Activated B cell treated with CpG ODN at 0.5 μM for 24 hours (primary cell): ENCODE data around the gene DNAJC15. TPM values are rescaled to one million over a fixed set of nuclear protein-coding genes. Genes with fewer than 3 reads are reported as not detected.
A peak's percentile ranks its signal among the peaks of the same experiment; 100 is the strongest.

Experiments
- ATAC-seq: fragments of 200-7000 bp; cut with Tn5 transposase; one replicate; pipeline ENCODE4 v1.10.0; 2021; ENCODE audit warnings: low read depth, mild to moderate bottlenecking, moderate library complexity
- CTCF ChIA-PET: fragments of 350-600 bp; sonication (Branson Sonifier 250); formaldehyde crosslinking; loops from one replicate; lab custom pipeline; 2021; ENCODE audit warnings: antibody characterized with exemption; lab: Charles Lee
- POLR2A ChIA-PET: fragments of 350-600 bp; sonication (Branson Sonifier 250); formaldehyde crosslinking; loops from one replicate; lab custom pipeline; 2021; ENCODE audit warnings: antibody characterized with exemption; lab: Charles Lee
- DNase-seq: peaks from one replicate; pipeline ENCODE4 v3.0.0; 2022
- H3K27ac Mint-ChIP-seq: one replicate; pipeline ENCODE4 v1.8.0; 2020; ENCODE audit warnings: mixed read lengths
- H3K27me3 Mint-ChIP-seq: one replicate; pipeline ENCODE4 v1.8.0; 2021; ENCODE audit warnings: mixed read lengths
- H3K36me3 Mint-ChIP-seq: one replicate; pipeline ENCODE4 v1.8.0; 2021; ENCODE audit warnings: low read depth, mixed read lengths
- H3K4me1 Mint-ChIP-seq: one replicate; pipeline ENCODE4 v1.8.0; 2021; ENCODE audit warnings: mixed read lengths
- H3K4me3 Mint-ChIP-seq: one replicate; pipeline ENCODE4 v1.8.0; 2020; ENCODE audit warnings: mild to moderate bottlenecking, mixed read lengths
- H3K9me3 Mint-ChIP-seq: one replicate; pipeline ENCODE4 v1.8.0; 2020; ENCODE audit warnings: mixed read lengths
- CTCF ChIP-seq: fragments of 200-600 bp; IDR thresholded peaks from one replicate; pipeline ENCODE4 v1.8.0; 2022; ENCODE audit warnings: antibody characterized with exemption, mild to moderate bottlenecking
- intact Hi-C: fragments of 100-400 bp; cut with micrococcal nuclease; formaldehyde crosslinking; loops from one replicate; pipeline ENCODE4 v1.15.1; 2024
- total RNA-seq: library from RNA; stranded (reverse); gene quantifications from 2 replicates; pipeline ENCODE4 v1.2.3, GENCODE V29; 2022

The DNAJC15 gene
- total RNA-seq, 1 donor from 2014 or later: 19.1 TPM

GRCh38 chr13:43124490-43124889 lies 101.1 kb downstream of the DNAJC15 start:
- no peaks in the 10 kb centered on the region for H3K9me3 Mint-ChIP-seq
- no peaks in the 10 kb centered on the region for H3K36me3 Mint-ChIP-seq
- no peak overlapping the region for H3K27ac Mint-ChIP-seq
- H3K4me3 Mint-ChIP-seq: no peak overlapping the region
- no peak for ATAC-seq
- peaks cover 19% of the 10 kb centered on the region for H3K27me3 Mint-ChIP-seq
- intact Hi-C loops: no loop called here
- DNase-seq: no peak
- no peak for TF ChIP-seq CTCF
- ChIA-PET POLR2A (no interaction called here), CTCF (no interaction called here)
- peaks cover 22% of the 10 kb centered on the region for H3K4me1 Mint-ChIP-seq

- Mint-ChIP-seq H3K27ac (no peak overlapping the region), H3K9me3 (no peaks in the 10 kb centered on the region), H3K4me3 (no peak overlapping the region), H3K27me3 (peaks cover 21% of the 10 kb centered on the region), H3K36me3 (no peaks in the 10 kb centered on the region), H3K4me1 (peaks cover 22% of the 10 kb centered on the region)
- POLR2A ChIA-PET: no interaction called here
- CTCF ChIA-PET: no interaction called here
- DNase-seq (no peak), ATAC-seq (no peak)
- intact Hi-C loops: no loop called here
- TF ChIP-seq CTCF: no peak
Observed at GRCh38 chr13:43126420-43126819, 103.0 kb downstream of the DNAJC15 start.

GRCh38 chr13:43127103-43127798 lies 103.9 kb downstream of the DNAJC15 start:
- ChIA-PET CTCF (no interaction called here), POLR2A (interaction anchor here (0.6 kb wide), 1 partner anchor 12 kb away, joined by 4 read pairs; no protein-coding TSS in a partner anchor)
- no peak for TF ChIP-seq CTCF
- DNase-seq (no peak), ATAC-seq (no peak)
- Mint-ChIP-seq H3K36me3 (no peaks in the 10 kb centered on the region), H3K9me3 (no peaks in the 10 kb centered on the region), H3K4me3 (no peak overlapping the region), H3K27ac (no peak overlapping the region), H3K27me3 (peaks cover 24% of the 10 kb centered on the region), H3K4me1 (peaks cover 22% of the 10 kb centered on the region)
- intact Hi-C loops: no loop called here

GRCh38 chr13:43127827-43128226 lies 104.4 kb downstream of the DNAJC15 start:
- TF ChIP-seq CTCF: no peak
- Mint-ChIP-seq H3K36me3 (no peaks in the 10 kb centered on the region), H3K4me1 (peaks cover 22% of the 10 kb centered on the region), H3K27me3 (peaks cover 25% of the 10 kb centered on the region), H3K4me3 (peak overlapping the region; percentile 72), H3K27ac (no peak overlapping the region), H3K9me3 (no peaks in the 10 kb centered on the region)
- ChIA-PET POLR2A (interaction anchor here (0.6 kb wide), 1 partner anchor 12 kb away, joined by 4 read pairs; no protein-coding TSS in a partner anchor), CTCF (no interaction called here)
- no peak for ATAC-seq
- DNase-seq: no peak
- intact Hi-C loops: no loop called here

GRCh38 chr13:43128504-43128961 lies 105.1 kb downstream of the DNAJC15 start:
- peaks cover 22% of the 10 kb centered on the region for H3K4me1 Mint-ChIP-seq
- POLR2A ChIA-PET: no interaction called here
- H3K27ac Mint-ChIP-seq: no peak overlapping the region
- DNase-seq (no peak), ATAC-seq (no peak)
- TF ChIP-seq CTCF: no peak
- CTCF ChIA-PET: no interaction called here
- peak overlapping the region; percentile 72 for H3K4me3 Mint-ChIP-seq
- peaks cover 25% of the 10 kb centered on the region for H3K27me3 Mint-ChIP-seq
- no peaks in the 10 kb centered on the region for H3K36me3 Mint-ChIP-seq
- no peaks in the 10 kb centered on the region for H3K9me3 Mint-ChIP-seq
- intact Hi-C loops: no loop called here
